NCI-H1436 (cell line): ENCODE data around the gene CWF19L2.
A peak's percentile ranks its signal among the peaks of the same experiment; 100 is the strongest.
"Not testable (repeated sequence)": the region's sequence is repeated elsewhere in the genome, so short reads cannot be mapped to it uniquely, and the experiment has no call there.

Experiments used
- DNase-seq: peaks from one replicate; lab custom pipeline; 2025; lab: John Stamatoyannopoulos, UW

The CWF19L2 gene

DNA sequence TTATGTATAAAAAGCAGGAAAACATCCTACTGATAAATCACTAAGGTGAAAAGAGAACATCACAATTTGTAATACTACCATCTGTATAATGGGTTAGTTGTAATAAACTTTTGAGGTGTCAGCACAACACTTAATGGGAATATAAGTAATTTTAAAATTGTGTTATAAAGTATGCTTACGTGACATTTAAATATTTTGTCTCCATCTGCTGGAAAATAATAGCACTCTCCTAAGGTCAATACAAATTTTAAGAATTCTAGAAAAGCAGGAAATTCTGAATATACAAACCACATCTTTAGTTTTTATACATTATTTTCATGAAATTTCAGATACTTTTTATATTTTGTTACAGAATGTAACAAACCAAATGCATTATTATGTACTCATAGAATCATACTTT lies 19.5 kb downstream of the CWF19L2 start:
- DNase-seq, result no peak

DNA sequence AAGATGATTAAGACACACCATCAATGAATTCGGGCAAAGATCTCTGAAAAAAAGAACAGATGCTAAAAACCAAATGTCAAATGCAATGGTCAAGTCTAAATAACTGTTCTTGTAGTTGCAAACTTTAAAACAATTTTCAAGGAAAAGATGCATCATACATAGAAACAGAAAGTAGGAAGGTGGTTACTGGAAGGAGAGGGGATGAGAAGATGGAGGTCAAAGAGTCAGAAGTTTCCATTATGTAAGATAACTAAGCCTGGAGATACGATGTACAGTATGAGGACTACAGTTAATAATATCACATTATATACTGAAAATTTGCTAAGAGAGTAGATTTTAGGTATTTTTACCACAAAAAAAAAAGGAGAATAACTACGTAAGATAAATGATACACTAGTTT lies 27.1 kb downstream of the CWF19L2 start:
- no peak for DNase-seq

DNA sequence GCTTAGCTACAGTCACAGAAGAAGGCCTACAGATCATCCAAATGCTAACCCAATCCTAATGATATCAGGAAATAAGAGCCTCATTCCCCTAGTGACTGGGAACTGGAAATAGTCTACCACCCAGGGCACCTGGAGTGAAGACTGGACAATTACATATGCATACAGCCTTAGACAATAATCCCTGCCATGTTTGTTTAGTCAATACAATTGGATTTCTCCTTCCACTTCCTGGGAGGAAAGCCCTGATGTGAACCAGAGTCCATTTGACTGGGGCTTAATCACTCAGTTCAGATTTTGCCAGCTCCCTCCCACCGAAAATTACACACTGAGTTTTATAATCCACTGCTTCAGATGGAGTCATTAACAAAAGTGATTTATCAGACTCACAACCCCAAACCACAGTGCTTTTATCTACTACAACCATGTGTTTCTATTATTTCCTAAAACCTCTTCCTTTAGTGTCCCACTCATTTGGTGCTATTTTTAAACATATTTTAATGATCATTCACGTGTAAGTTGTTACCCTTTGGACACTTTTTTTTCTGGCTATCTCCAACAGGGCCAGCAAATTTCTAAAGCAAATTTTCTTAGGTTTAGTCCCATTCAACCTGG lies 29.9 kb downstream of the CWF19L2 start:
- DNase-seq, result no peak

DNA sequence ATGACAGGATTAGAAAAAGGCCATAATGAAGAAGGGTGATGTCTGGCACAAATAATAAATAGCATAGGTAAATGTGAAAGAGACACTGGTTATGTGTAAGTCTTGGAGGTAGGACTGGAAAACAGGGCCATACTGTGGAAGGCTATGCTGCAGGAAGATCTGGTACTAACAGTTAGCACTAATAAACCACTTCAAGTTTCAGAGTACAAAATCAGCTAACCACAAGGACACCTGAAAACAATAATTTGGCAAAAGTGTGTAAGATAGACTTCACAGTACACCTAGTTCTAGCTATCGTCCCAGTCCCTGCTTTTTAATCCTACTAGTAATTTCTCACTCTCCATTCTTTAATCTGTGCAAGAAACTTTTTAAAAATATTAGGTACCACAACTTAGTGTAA lies 44.3 kb downstream of the CWF19L2 start:
- DNase-seq, result no peak

DNA sequence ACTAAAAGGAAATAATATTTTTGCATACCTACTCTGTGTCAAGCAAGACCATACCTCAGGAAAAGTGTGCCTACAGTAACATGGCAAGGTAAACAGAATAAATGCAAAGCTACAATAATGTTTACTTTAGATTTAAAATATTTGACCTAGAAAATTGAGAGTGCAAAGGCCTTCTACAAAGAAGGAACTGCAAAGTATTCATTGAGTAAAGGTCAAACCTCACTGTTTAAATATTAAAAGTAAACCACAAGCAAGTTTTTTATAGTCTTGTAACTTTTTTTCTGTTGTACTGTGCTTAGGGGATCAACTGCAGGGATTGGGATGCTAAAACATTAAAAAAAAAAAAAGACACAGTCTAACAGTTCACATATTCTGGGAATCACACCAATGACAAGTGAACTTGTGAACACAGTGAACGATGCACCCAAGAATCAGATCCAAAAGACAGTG lies 48.8 kb downstream of the CWF19L2 start:
- DNase-seq, result no peak

DNA sequence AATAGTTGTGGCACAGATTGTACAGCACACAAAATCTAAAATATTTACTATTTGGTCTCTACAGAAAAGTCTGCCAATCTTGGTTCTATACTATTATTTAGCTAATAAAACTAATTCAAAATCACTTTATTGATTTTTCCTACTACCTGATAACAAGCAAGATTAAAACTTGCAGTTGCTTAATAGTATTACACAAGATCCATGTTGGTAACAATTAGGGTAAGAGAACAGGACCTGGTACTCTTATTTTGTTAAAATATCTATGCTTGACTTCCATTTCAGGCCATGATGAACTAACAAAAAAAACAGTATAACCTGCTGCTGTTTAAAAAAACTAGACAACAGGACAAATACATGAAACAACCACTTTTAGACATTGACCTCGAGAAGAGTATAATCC lies 52.4 kb downstream of the CWF19L2 start:
- no peak for DNase-seq

DNA sequence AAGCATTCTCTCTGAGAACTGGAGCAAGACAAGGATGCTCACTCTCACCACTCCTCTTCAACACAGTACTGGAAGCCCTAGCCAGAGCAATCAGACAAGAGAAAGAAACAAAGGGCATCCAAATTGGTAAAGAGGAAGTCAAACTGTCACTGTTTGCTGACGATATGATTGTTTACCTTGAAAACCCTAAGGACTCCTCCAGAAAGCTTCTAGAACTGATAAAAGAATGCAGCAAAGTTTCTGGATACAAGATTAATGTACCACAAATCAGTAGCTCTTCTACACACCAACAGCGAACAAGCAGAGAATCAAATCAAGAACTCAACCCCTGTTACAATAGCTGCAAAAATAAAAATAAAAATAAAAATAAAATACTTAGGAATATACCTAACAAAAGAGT lies 56.5 kb downstream of the CWF19L2 start:
- DNase-seq, result not testable (repeated sequence)

DNA sequence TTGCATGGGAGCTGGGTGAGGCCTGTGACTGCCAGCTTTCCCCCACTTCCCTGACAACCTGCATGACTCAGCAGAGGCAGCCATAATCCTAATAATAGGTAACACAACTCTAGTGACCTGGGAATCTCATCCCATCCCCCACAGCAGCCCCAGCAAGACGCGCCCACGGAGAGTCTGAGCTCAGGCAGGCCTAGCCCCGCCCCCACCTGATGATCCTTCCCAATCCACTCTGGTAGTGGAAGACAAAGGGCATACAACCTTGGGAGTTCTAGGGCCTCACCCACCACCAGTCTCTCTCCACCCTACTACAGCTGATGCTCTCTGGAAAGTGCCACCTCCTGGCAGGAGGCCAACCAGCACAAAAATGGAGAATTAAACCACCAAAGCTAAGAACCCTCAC lies 60.3 kb downstream of the CWF19L2 start:
- DNase-seq, result no peak

DNA sequence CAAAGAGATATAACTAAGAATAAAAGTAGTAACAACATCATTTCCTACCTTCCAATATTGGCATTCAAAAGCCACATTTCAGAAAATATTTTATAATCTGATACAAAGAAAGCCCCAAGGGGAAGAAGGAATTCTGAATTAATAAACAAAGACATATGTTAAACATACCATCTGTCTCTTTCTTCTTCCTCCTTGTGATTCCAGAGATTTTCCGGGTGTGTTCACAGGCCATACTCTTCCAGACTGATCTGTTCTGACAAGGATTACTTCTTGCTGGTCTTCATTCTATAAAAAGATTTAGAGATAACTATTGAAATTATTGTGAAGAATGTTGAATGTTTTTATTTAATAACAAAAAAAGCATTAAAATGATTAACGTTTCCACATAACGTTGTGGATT lies 65.0 kb downstream of the CWF19L2 start:
- DNase-seq, result no peak

DNA sequence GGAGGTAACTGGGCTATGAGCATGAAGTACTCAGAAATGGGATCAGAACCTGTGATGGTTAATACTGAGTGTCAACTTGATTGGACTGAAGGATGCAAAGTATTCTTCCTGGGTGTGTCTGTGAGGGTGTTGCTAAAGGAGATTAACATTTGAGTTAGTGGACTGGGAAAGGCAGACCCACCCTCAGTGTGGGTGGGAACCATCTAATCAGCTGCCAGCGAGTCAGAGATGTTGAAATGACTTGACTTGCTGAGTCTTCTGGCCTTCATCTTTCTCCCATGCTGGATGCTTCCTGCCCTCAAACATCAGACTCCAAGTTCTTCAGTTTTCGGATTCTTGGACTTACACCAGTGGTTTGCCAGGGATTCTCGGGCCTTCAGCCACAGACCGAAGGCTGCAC lies 66.9 kb downstream of the CWF19L2 start:
- DNase-seq, result not testable (repeated sequence)

DNA sequence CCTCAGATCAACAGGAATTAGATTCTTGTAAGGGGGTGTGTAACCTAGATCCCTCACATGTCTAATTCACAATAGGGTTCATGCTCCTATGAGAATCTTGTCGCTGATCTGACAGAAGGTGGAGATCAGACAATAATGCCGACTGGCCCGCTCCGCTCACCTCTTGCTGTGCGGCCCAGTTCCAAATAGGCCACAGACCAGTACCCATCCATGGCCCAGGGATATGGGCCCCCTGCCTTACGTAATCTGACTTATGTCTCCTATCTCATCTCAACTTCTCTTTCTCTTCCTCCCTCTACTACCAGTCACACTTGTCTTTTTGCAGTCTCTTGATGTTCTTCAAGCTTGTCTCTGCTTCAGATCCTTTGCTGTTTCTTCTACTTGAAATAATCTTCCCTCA lies 70.0 kb downstream of the CWF19L2 start:
- no peak for DNase-seq

DNA sequence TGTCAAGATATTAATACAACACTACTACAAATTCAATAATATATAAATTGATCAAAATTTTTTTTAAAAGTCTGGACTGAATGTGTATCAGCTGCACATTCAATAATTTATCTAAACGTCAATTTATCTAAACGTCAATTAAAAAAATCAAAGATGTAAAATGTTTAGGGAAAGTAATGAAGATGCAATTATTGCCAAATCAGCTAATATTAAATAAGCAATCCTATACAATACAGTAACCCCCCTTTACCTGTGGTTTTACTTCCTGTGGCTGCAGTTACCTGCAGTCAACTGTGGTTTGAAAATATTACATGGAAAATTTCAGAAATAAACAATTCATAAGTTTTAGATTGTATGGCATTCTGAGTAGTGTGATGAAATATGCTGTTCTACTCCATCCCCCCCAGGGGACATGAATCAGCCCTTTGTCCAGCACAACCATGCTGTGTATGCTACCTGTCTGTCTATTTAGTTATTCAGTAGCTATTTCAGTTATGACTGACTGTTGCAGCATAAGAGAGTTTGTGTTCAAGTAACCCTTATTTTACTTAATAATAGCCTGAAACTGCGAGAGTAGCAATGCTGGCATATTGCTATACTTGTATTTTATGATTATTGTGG lies 72.2 kb downstream of the CWF19L2 start:
- no peak for DNase-seq

DNA sequence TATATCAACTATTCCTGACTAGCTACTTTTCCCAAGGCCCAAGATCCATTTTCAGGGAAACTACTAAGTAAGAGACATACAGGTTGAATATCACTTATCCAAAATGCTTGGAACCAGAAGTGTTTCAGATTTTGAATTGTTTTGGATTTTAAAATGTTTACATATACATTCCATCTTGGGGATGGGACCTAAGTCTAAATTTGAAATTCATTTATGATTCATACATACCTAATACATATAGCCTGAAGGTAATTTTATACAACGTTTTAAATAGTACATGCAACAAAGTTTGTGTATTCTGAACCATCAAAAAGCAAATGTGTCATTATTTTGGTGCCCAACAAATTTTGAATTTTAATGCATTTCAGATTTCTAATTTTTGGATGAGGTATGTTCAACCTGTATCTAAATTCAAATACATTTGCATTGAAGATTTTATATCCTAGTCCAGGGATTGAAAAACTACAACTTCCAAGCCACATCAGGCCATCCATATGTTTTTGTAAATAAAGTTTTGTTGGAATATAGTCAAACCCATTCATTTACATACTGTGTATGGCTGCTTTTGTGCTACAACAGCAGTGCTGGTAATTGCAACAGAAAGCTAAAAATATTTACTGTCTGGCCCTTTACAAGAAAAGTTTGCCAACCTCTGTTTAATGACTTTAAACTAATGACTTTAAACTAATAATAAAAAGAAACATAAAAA lies 73.3 kb downstream of the CWF19L2 start:
- no peak for DNase-seq

DNA sequence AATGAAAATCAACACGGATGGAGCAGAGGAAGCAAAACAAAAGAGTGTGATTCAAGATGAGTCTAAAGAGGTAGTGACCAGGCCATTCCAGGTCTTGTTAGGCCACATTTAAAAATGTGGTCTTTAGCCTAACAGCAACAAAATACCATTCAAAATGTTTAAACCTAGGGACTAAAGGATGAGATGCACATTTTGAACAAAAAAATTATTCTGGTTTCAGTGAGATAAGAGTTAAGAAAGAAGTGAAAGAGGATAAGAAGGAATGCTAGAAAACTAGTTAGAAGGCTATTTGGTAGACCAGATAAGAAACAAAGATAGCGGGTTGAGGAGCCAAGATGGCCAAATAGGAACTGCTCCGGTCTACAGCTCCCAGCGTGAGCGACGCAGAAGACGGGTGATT lies 85.2 kb downstream of the CWF19L2 start:
- no peak for DNase-seq

DNA sequence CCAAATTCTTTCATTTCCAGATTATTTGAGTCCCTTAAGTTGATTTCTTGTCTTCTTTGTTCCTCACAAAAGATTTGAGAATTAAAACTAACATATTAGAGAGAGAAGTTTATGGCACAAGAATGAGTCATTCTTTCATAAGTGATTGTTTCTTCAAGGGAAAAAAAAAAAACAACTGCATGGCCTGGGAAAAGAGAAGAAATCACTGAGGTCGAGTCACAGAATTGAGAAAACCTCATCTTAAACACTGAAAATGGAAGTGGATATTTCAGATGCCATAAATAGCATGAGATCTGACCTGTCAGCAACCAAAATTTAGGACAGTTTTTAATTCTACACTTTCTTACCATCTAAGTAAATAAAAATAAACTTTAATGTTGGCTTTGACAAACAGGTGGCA lies 87.2 kb downstream of the CWF19L2 start:
- DNase-seq, result no peak

DNA sequence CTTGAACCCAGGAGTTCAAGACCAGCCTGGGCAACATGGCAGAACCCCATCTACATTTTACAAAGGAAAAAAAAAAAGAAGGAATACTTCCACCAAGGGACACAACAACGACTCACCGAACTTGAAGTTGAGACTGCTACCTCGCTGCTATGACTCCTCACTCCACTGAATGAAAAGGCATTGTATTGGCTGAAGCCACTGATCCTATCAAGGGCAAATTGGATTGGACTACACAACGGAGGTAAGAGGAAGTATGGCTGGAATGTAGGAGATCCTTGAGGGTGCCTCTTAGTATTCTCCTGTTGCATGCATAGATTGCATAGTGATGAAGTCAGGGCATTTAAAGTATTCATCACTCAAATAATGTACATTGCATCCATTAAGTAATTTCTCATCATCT lies 97.9 kb downstream of the CWF19L2 start:
- DNase-seq, result no peak

DNA sequence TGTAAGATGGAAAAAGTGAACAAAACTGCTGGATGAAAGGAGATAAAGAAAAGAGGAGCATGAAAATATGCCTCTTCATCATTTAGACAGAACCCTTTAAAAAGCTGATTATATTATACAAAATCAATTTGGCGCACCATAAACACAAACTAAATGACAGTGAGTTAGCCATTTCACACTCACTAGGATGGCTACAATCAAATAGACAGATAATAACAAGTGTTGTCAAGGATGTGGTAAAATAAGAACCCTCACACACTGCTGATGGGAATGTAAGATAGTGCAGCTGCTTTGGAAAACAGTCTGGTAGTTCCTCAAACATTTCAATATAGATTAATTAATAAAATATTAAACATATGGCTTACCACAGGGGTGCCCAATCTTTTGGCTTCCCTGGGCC lies 99.7 kb downstream of the CWF19L2 start:
- DNase-seq, result no peak

DNA sequence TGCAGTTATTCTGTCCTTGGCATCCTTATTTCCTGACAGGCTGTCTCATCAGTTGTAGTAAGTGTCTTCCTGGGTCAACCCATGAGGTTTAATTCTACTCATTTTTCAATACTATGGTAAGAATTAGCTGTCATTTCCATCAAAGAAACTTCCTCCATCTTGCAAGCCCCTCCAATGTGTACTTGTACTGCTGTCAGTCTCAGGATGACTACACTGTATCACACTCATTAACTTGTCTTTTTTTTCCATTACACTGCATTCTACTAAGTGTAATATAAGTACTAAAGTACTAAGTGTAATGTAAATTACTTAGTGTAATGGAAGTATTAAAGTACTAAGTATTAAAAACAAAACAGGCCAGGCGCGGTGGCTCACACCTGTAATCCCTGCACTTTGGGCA lies 102.8 kb downstream of the CWF19L2 start:
- DNase-seq, result no peak

DNA sequence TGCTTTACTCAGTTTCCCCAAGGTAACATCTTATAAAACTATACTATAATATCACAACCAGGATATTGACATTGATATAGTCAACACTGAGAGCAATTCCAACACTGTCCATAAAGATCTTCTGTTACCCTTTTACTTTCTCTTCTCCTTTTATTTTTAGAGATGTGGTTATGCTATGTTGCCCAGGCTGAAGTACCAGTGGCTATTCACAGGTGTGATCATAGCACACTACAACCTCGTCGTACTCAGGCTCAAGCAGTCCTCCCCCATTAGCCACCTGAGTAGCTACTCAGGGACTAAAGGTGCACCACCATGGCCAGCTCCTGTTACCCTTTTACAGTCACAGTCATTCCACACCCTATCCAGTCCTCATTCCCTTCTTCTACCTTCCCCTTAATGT lies 119.7 kb downstream of the CWF19L2 start:
- DNase-seq, result no peak

DNA sequence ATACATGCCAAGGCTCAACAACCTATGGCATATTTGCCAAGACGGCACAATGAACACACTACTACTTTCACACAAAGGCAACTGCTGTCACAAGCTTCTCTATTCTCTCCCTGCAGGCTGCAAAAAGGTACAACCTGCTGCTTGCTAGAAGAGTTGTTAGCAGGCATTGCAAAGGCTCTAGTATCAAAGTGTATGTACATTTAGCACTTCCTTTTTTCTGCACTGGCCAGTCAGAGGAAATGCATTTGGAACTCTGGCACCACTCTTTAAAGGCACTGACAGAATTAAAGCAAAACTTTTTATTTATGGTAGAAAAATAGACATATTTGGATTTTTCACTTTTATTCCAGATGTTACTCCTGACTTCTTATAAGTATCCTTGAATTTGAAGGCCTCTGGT lies 125.9 kb downstream of the CWF19L2 start:
- no peak for DNase-seq

DNA sequence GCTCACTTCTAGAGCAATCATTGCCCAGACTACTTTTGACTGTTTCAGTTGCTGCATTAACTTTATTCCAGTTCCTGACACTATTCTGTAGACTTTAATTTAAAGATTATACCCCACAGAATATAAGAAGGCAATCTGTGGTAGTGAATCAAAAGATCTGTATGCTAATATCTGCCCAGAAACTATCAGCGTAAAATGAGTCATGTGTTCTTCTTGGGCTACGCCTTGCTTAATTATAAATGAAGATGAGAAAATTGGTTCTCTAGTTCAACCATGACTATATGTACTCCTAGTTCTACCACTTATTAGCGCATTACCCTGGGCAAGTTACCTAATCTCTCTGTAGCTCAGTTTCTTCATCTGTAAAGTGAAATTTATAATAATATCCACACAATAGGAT lies 128.5 kb downstream of the CWF19L2 start:
- no peak for DNase-seq

DNA sequence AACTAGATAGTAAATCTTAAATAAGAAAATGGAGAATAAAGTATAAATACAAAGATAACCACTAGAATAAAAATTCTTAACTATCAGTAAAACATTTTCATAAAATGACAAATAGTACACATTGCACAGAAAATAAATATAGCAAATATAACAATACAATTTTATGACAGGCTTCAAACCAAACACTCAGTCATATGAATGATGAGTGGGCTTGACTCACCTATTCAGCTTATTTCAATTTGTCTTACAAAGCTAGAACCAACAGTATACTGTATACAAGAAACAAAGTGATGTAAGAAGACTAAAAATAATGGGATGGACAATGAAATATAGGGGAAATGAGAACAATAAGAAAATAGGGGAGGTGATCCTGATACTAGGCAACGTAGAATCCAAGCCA lies 141.2 kb downstream of the CWF19L2 start:
- DNase-seq, result no peak

DNA sequence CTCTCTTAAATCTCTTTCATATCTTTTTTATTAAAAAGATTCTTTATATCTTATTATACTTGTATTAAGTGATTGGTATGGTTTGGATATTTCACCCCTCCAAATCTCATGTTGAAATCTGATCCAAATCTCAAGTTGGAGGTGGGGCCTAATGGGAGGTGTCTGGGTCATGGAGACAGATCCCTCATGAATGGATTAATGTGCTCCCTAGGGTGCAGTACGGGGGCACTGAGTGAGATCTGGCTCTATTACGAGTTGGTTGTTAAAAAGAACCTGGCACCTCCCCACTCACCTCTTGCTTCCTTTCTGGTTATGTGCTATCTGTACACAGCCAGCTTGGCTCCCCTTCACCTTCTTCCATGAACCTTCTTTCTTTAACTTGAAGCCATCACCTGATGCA lies 149.6 kb downstream of the CWF19L2 start:
- DNase-seq, result peak; percentile 43

DNA sequence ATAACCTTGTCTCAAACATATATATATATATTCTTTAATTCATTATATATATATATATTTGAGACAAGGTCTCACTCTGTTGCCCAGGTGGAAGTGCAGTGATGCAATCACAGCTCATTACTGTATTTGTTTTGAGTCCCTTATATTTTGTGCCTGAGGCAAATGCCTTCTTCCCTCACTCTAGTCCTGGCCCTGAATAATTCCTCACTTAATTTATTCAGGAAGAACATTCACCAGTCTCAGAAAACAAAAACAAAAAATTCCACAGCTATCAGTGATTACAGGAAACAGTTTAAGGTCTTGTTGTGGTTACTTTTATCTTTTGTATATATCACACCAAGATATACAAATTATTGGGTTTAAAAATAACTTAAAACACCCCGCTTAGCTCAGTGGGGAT lies 155.7 kb downstream of the CWF19L2 start:
- no peak for DNase-seq
